K562 (cell line): ENCODE results near the gene ARHGEF1. TPM values are rescaled to one million over a fixed set of nuclear protein-coding genes. Genes with fewer than 3 reads are reported as not detected.

Experiments
- ATAC-seq: fragments of 200-7000 bp; cut with Tn5 transposase; 3 replicates; pipeline ENCODE4 v1.9.1; 2020; ENCODE audit warnings: moderate library complexity
- BruUV-seq: library from RNA; stranded (reverse); fragments of 400-500 nt; replicated peaks from 2 replicates; lab custom pipeline; 2021; lab: Mats Ljungman, UMichigan
- CTCF ChIA-PET: fragments of 300-600 bp; formaldehyde crosslinking; extraction: SDS; loops from one replicate; lab custom pipeline; 2021; ENCODE audit warnings: low intra/inter-chr PET ratio; lab: Yijun Ruan, JAX
- POLR2A ChIA-PET: fragments of 300-600, 350-650 bp; sonication (Branson Sonifier 250); formaldehyde crosslinking; extraction: SDS; loops from one replicate; lab custom pipeline; 2021; ENCODE audit warnings: antibody characterized with exemption, inconsistent platforms; lab: Yijun Ruan, JAX
- DNase-seq, 4 experiments: peaks; one replicate each; pipeline versions ENCODE4 v3.0.0 to v3.0.0-alpha.2; 2011 to 2018; ENCODE audit warnings: low spot score in 3 of 4, mixed read lengths in 3 of 4; ENCODE audit errors: extremely low read depth in 1 of 4
- FAIRE-seq: peaks from 2 replicates; lab custom pipeline; 2011; peaks lifted over from hg19 to GRCh38; lab: Jason Lieb, UNC
- H2AFZ ChIP-seq: 2 replicates; pipeline ENCODE4 v1.6.0; 2011; ENCODE audit warnings: low read depth, low read length, control low read depth, inconsistent platforms
- H3K27ac ChIP-seq: fragments of 200-600 bp; 3 replicates; pipeline ENCODE4 v1.8.0; 2011; ENCODE audit warnings: low read depth, mild to moderate bottlenecking, control low read depth, inconsistent platforms, low read length, moderate library complexity, mixed read lengths; ENCODE audit errors: extremely low read depth
- H3K27me3 ChIP-seq, 2 experiments: fragments of 300-600 bp in 1 of 2; 2 replicates in 1 of 2; 3 replicates in 1 of 2; pipeline versions ENCODE4 v1.6.0 to v1.8.0; 2011; ENCODE audit warnings: inconsistent platforms in 2 of 2, low read length in 2 of 2, mild to moderate bottlenecking in 1 of 2, mixed read lengths in 1 of 2, moderate library complexity in 1 of 2; ENCODE audit not compliant: control insufficient read depth in 2 of 2, insufficient read depth in 2 of 2
- H3K36me3 ChIP-seq: fragments of 300-600 bp; 3 replicates; pipeline ENCODE4 v1.8.0; 2011; ENCODE audit warnings: mild to moderate bottlenecking, low read length, inconsistent platforms; ENCODE audit not compliant: control insufficient read depth, insufficient read depth
- H3K4me1 ChIP-seq, 2 experiments: fragments of 200-600 bp in 1 of 2; replicated peaks in 1 of 2; 2 replicates in 1 of 2; 3 replicates in 1 of 2; pipeline versions ENCODE4 v1.5.1 to v1.8.0; 2011; ENCODE audit warnings: inconsistent platforms in 2 of 2, low read length in 2 of 2, mild to moderate bottlenecking in 1 of 2, mixed read lengths in 1 of 2, moderate library complexity in 1 of 2; ENCODE audit not compliant: control insufficient read depth in 2 of 2, insufficient read depth in 2 of 2
- H3K4me2 ChIP-seq: 2 replicates; pipeline ENCODE4 v1.6.1; 2011; ENCODE audit warnings: low read length, control low read depth, inconsistent platforms, mixed read lengths; ENCODE audit not compliant: insufficient read depth
- H3K4me3 ChIP-seq: fragments of 200-600 bp; sonication (generic), shearing (Covaris generic); 2 replicates; pipeline ENCODE4 v1.5.1; 2016; ENCODE audit warnings: control low read depth, inconsistent platforms
- H3K79me2 ChIP-seq: fragments of 200-600 bp; 3 replicates; pipeline ENCODE4 v1.8.0; 2011; ENCODE audit warnings: low read length, inconsistent platforms; ENCODE audit not compliant: control insufficient read depth, insufficient read depth
- H3K9ac ChIP-seq, 2 experiments: 2 replicates each; pipeline versions ENCODE4 v1.6.0 to v1.6.1; 2011; ENCODE audit warnings: low read depth in 2 of 2, low read length in 2 of 2, control low read depth in 1 of 2, inconsistent platforms in 1 of 2, mild to moderate bottlenecking in 1 of 2, mixed read lengths in 1 of 2; ENCODE audit not compliant: insufficient read depth in 1 of 2
- H3K9me1 ChIP-seq: one replicate; pipeline ENCODE4 v1.6.0; 2011; ENCODE audit warnings: inconsistent platforms, mild to moderate bottlenecking, low read length, moderate library complexity; ENCODE audit not compliant: control insufficient read depth, insufficient read depth
- H3K9me3 ChIP-seq: replicated peaks from 2 replicates; pipeline ENCODE4 v1.5.1; 2011; ENCODE audit warnings: low read depth, low read length, inconsistent platforms; ENCODE audit not compliant: control insufficient read depth, insufficient read depth
- H4K20me1 ChIP-seq: replicated peaks from 2 replicates; pipeline ENCODE4 v1.6.1; 2011; ENCODE audit warnings: low read length, inconsistent platforms, mixed read lengths; ENCODE audit not compliant: control insufficient read depth, insufficient read depth
- JUND ChIP-seq, 2 experiments: IDR thresholded peaks; 2 replicates in 1 of 2; 3 replicates in 1 of 2; pipeline ENCODE4 v1.6.1; 2011; ENCODE audit warnings: borderline replicate concordance in 2 of 2, low read depth in 2 of 2, low read length in 2 of 2, improper control_type of control experiment in 1 of 2, missing biosample characterization in 1 of 2, missing genetic modification characterization in 1 of 2, missing genetic modification reagents in 1 of 2
- MAFK ChIP-seq: IDR thresholded peaks from 2 replicates; pipeline ENCODE4 v1.6.1; 2011; ENCODE audit warnings: low read length, improper control_type of control experiment
- NFE2L1 ChIP-seq: fragments of 450-650 bp; IDR thresholded peaks from 2 replicates; pipeline ENCODE4 v1.6.1; 2016; ENCODE audit warnings: missing genetic modification characterization, low read depth, mild to moderate bottlenecking, missing compliant biosample characterization, moderate library complexity, borderline replicate concordance
- PTTG1 ChIP-seq: fragments of 450-650 bp; IDR thresholded peaks from 2 replicates; pipeline ENCODE4 v1.6.1; 2016; ENCODE audit warnings: low read depth, mild to moderate bottlenecking, missing genetic modification characterization, missing compliant biosample characterization
- RBFOX2 ChIP-seq: fragments of 200-400 bp; formaldehyde crosslinking; IDR thresholded peaks from 2 replicates; pipeline ENCODE4 v1.6.1; 2017; ENCODE audit warnings: low read depth, mild to moderate bottlenecking, low read length, moderate library complexity
- SIRT6 ChIP-seq: IDR thresholded peaks from one replicate; pipeline ENCODE4 v1.6.1; 2012; ENCODE audit warnings: low read depth, mild to moderate bottlenecking, control low read depth, inconsistent platforms, low read length, moderate library complexity
- TCF7L2 ChIP-seq: fragments of 150-350 bp; IDR thresholded peaks from 2 replicates; pipeline ENCODE4 v1.6.1; 2016; ENCODE audit warnings: low read depth, mild to moderate bottlenecking, low read length, moderate library complexity
- ZNF239 ChIP-seq: fragments of 250-450 bp; sonication (Bioruptor Pico); IDR thresholded peaks from 2 replicates; pipeline ENCODE4 v1.4.0; 2020; ENCODE audit warnings: mild to moderate bottlenecking
- WGBS: fragments of 100-300 bp; shearing (Covaris generic); methylation state at CpG from one replicate; pipeline ENCODE4 v1.1.6; 2016; ENCODE audit warnings: low coverage, mixed read lengths; ENCODE audit not compliant: insufficient coverage; ENCODE audit errors: missing lambda C conversion rate; 5-methylcytosine and 5-hydroxymethylcytosine counted together
- in situ Hi-C: fragments of 300-500 bp; cut with MboI; formaldehyde crosslinking; loops from 4 replicates; pipeline ENCODE4 v1.15.0; 2018; ENCODE audit warnings: inconsistent platforms, mixed read lengths
- intact Hi-C: fragments of 100-400 bp; cut with micrococcal nuclease; formaldehyde crosslinking; loops from 2 replicates; pipeline ENCODE4 v1.14.2; 2022
- polyA plus RNA-seq, 8 experiments: library from polyadenylated mRNA; depleted of rRNA in 4 of 8; stranded (reverse) in 5 of 8; unstranded in 3 of 8; fragments of >200 nt; fragmentation: Nextera tagmentation in 2 of 8; fragmentation: Illumina TruSeq in 1 of 8; extraction: Ambion mirVana in 2 of 8; extraction: Trizol in 1 of 8; gene quantifications; 2 replicates each; pipeline versions ENCODE4 v1.2.1 to v1.2.3, GENCODE V29; 2011 to 2014; ENCODE audit warnings: inconsistent platforms in 1 of 8, missing spikeins in 1 of 8
- total RNA-seq, 7 experiments: library from RNA; depleted of rRNA in 6 of 7; stranded (reverse); fragments of >200 nt in 6 of 7; fragmentation: Illumina TruSeq in 2 of 7; extraction: Trizol in 2 of 7; gene quantifications; 2 replicates each; pipeline versions ENCODE4 v1.2.1 to v1.2.3, GENCODE V29; 2011 to 2021; ENCODE audit warnings: low replicate concordance in 1 of 7
- TF ChIP-seq, protein P1 (sequence below): sonication (generic); formaldehyde crosslinking; IDR thresholded peaks from 2 replicates; pipeline ENCODE4 v1.8.0; 2022; ENCODE audit warnings: missing genetic modification reagents, mild to moderate bottlenecking, moderate library complexity, borderline replicate concordance
- TF ChIP-seq, protein P2 (sequence below): IDR thresholded peaks from 2 replicates; pipeline ENCODE4 v1.6.1; 2011; ENCODE audit warnings: borderline replicate concordance, low read depth, mild to moderate bottlenecking, moderate library complexity, low read length; ENCODE audit not compliant: insufficient read depth, poor library complexity, severe bottlenecking

The ARHGEF1 gene
- total and polyA plus RNA-seq, 9 of the 15 experiments (the other 6 are each of a cell fraction or from before 2014, with no cell fraction given), result 1.9 to 149 (median 29.8) TPM

DNA sequence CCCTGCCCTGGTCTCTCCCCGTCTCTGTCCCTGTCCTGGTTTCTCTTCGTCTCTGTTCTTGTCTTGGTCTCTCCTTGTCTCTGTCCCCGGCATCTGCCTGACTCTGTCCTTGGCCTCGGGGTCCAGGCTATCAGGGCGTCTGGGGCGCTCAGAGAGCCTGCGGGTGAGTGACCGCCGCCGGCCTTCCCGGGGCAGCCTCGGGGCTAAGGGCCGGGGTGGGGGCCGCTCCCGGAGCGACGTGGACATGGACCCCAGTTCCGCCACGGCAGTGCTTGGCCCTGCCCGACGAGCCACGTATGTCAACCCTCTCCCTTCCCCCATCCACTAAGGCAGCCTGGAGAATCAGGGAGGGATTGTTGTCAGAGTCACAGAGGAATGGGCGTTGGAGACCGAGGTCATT is 14.8 kb downstream of the ARHGEF1 start:
- POLR2A ChIA-PET, result no interaction called here
- Histone ChIP-seq H3K4me2 (no peak overlapping the region), H3K36me3 (peaks cover 79% of the 10 kb centered on the region), H3K27ac (no peak overlapping the region), H3K4me3 (no peak overlapping the region), H3K9me1 (no peaks in the 10 kb centered on the region)
- FAIRE-seq, result no peak
- TF ChIP-seq ZNF239 (CRISPR knock-in tag) (no peak), SIRT6 (no peak), MAFK (no peak), JUND (IDR thresholded peaks at IDR 0.05; ENCODE audit: borderline replicate concordance, low read depth, low read length) (no peak), JUND (tag; IDR thresholded peaks at IDR 0.05; ENCODE audit: borderline replicate concordance, low read depth, low read length) (no peak), PTTG1 (tag) (no peak), NFE2L1 (tag) (no peak), RBFOX2 (peak; percentile 25; the same call in 1 of the 2 replicates), TCF7L2 (no peak)
- TF ChIP-seq, protein P1, sequence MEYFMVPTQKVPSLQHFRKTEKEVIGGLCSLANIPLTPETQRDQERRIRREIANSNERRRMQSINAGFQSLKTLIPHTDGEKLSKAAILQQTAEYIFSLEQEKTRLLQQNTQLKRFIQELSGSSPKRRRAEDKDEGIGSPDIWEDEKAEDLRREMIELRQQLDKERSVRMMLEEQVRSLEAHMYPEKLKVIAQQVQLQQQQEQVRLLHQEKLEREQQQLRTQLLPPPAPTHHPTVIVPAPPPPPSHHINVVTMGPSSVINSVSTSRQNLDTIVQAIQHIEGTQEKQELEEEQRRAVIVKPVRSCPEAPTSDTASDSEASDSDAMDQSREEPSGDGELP (CRISPR knock-in tag), result peak; percentile 12; the same call in 1 of the 2 replicates
- TF ChIP-seq, protein P2, sequence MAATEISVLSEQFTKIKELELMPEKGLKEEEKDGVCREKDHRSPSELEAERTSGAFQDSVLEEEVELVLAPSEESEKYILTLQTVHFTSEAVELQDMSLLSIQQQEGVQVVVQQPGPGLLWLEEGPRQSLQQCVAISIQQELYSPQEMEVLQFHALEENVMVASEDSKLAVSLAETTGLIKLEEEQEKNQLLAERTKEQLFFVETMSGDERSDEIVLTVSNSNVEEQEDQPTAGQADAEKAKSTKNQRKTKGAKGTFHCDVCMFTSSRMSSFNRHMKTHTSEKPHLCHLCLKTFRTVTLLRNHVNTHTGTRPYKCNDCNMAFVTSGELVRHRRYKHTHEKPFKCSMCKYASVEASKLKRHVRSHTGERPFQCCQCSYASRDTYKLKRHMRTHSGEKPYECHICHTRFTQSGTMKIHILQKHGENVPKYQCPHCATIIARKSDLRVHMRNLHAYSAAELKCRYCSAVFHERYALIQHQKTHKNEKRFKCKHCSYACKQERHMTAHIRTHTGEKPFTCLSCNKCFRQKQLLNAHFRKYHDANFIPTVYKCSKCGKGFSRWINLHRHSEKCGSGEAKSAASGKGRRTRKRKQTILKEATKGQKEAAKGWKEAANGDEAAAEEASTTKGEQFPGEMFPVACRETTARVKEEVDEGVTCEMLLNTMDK, result no peak
- TF ChIP-seq, all 486 proteins: peak for 2
- CTCF ChIA-PET, result no interaction called here
- Histone ChIP-seq H3K9ac (peak overlapping the region in 1 of 2 experiments; percentile 71; a peak in 2 of 4 replicates), H3K9me3 (no peaks in the 10 kb centered on the region), H3K79me2 (no peaks in the 10 kb centered on the region), H4K20me1 (no peaks in the 10 kb centered on the region), H2AFZ (no peak overlapping the region), H3K27me3 (no peaks in the 10 kb centered on the region), H3K4me1 (peaks cover 0 to 21% of the 10 kb centered on the region in 2 experiments; a peak in 2 of 5 replicates)
- in situ Hi-C loops, result no loop called here
- 79% methylated on average over 8 of the region's 24 CpGs for WGBS
- DNase-seq (peak in 1 of 4 experiments; percentile 12), ATAC-seq (no peak)
- intact Hi-C loops, result no loop called here
- BruUV-seq, result no TSS peak
